MM.1S (cell line): ENCODE data around the gene ARFGEF3.
"Not testable (repeated sequence)": the region's sequence is repeated elsewhere in the genome, so short reads cannot be mapped to it uniquely, and the experiment has no call there.

Experiments
- CTCF ChIP-seq: fragments of 300-600 bp; sonication (generic); IDR thresholded peaks from 2 replicates; pipeline ENCODE4 v1.5.1; 2016; ENCODE audit warnings: antibody characterized with exemption, low read length, mixed read lengths
- EZH2 ChIP-seq: fragments of 300-600 bp; sonication (generic); optimal IDR thresholded peaks from 2 replicates; pipeline ENCODE3; 2017; ENCODE audit warnings: low read depth, mild to moderate bottlenecking, antibody characterized with exemption, low read length, mixed read lengths
- EZH2phosphoT487 ChIP-seq: fragments of 300-600 bp; sonication (generic); IDR thresholded peaks from 2 replicates; pipeline ENCODE4 v1.6.1; 2018; ENCODE audit warnings: antibody characterized with exemption, low read length

GRCh38 chr6:138368684-138369083, 206.9 kb downstream of the ARFGEF3 start:
- TF ChIP-seq CTCF, EZH2, EZH2phosphoT487: not testable (repeated sequence)
